ENCODE data around the gene OSBPL10.

- TF ChIP-seq CTCF (IDR thresholded peaks at IDR 0.05) (no peak), EZH2 (IDR thresholded peaks at IDR 0.05; ENCODE audit: borderline replicate concordance, insufficient read depth, low read depth, low read length, poor library complexity, severe bottlenecking) (no peak)
These were observed 228.0 kb downstream of the OSBPL10 start for GRCh38 chr3:31753050-31753425.

All from B cell (primary cell).